Panc1 (cell line): ENCODE data around the gene DPYD. TPM values are rescaled to one million over a fixed set of nuclear protein-coding genes. Genes with fewer than 3 reads are reported as not detected.

Experiments
- ATAC-seq: fragments of 200-7000 bp; cut with Tn5 transposase; 2 replicates; pipeline ENCODE4 v1.9.1; 2020; ENCODE audit warnings: mild to moderate bottlenecking, moderate library complexity
- BruUV-seq: library from RNA; stranded (reverse); fragments of 400-500 nt; replicated peaks from 2 replicates; lab custom pipeline; 2021; lab: Mats Ljungman, UMichigan
- CTCF ChIA-PET: fragments of 300-600 bp; sonication (Branson Sonifier 250); formaldehyde crosslinking; loops from one replicate; lab custom pipeline; 2022; ENCODE audit warnings: antibody characterized with exemption; lab: Charles Lee
- POLR2A ChIA-PET: fragments of 300-600 bp; sonication (Branson Sonifier 250); formaldehyde crosslinking; loops from one replicate; lab custom pipeline; 2022; ENCODE audit warnings: antibody characterized with exemption; lab: Charles Lee
- DNase-seq: peaks from one replicate; pipeline ENCODE4 v3.0.0-alpha.2; 2010; ENCODE audit warnings: low read depth, low spot score
- H3K27ac ChIP-seq: 2 replicates; pipeline ENCODE4 v1.5.1; 2011; ENCODE audit warnings: mild to moderate bottlenecking, low read length, inconsistent platforms
- H3K27me3 ChIP-seq: fragments of 200-500 bp; sonication (Bioruptor generic); 2 replicates; pipeline ENCODE4 v1.6.0; 2014; ENCODE audit warnings: low read length, inconsistent platforms; ENCODE audit not compliant: control insufficient read depth, insufficient read depth
- H3K36me3 ChIP-seq: fragments of 200-500 bp; sonication (Bioruptor generic); 2 replicates; pipeline ENCODE4 v1.5.1; 2014; ENCODE audit warnings: inconsistent platforms, mild to moderate bottlenecking, low read length, moderate library complexity; ENCODE audit not compliant: control insufficient read depth, insufficient read depth
- H3K4me1 ChIP-seq: 2 replicates; pipeline ENCODE4 v1.5.1; 2011; ENCODE audit warnings: inconsistent platforms, mild to moderate bottlenecking, low read length, moderate library complexity; ENCODE audit not compliant: control insufficient read depth, insufficient read depth
- H3K4me3 ChIP-seq, 2 experiments: 2 replicates each; pipeline ENCODE4 v1.5.1; 2011 to 2012; ENCODE audit warnings: low read depth in 2 of 2, low read length in 2 of 2, mild to moderate bottlenecking in 2 of 2, inconsistent platforms in 1 of 2, moderate library complexity in 1 of 2
- H3K9me3 ChIP-seq: fragments of 200-500 bp; sonication (Bioruptor generic); 2 replicates; pipeline ENCODE4 v1.5.1; 2014; ENCODE audit warnings: low read depth, mild to moderate bottlenecking, inconsistent platforms, low read length, moderate library complexity; ENCODE audit not compliant: control insufficient read depth, insufficient read depth
- POLR2AphosphoS5 ChIP-seq: IDR thresholded peaks from 2 replicates; pipeline ENCODE4 v1.6.1; 2012; ENCODE audit warnings: mild to moderate bottlenecking, low read depth, low read length, moderate library complexity
- SIN3A ChIP-seq: IDR thresholded peaks from 2 replicates; pipeline ENCODE4 v1.6.1; 2012; ENCODE audit warnings: low read depth, mild to moderate bottlenecking, low read length, moderate library complexity, borderline replicate concordance; ENCODE audit not compliant: insufficient read depth
- TCF7L2 ChIP-seq: IDR thresholded peaks from 2 replicates; pipeline ENCODE4 v1.6.1; 2011; ENCODE audit warnings: mild to moderate bottlenecking, low read depth, low read length, inconsistent platforms
- in situ Hi-C: cut with HindIII; loops from 2 replicates; pipeline ENCODE4 v1.10.0; 2016; ENCODE audit warnings: low sequenced_read_pairs, low pct_unique_long_range_greater_than_20kb
- intact Hi-C: fragments of 100-400 bp; cut with micrococcal nuclease; formaldehyde crosslinking; loops from one replicate; pipeline ENCODE4 v1.10.0; 2022; ENCODE audit not compliant: unreplicated experiment
- total RNA-seq: library from RNA; stranded (reverse); gene quantifications from one replicate; pipeline ENCODE4 v1.2.1, GENCODE V29; 2021; ENCODE audit not compliant: unreplicated experiment
- TF ChIP-seq, protein P1 (sequence below): fragments of 450-650 bp; IDR thresholded peaks from 2 replicates; pipeline ENCODE4 v1.5.1; 2017; ENCODE audit warnings: mild to moderate bottlenecking
- TF ChIP-seq, protein P2 (sequence below), 2 experiments: IDR thresholded peaks; 2 replicates each; pipeline ENCODE4 v1.6.1; 2011 to 2012; ENCODE audit warnings: low read depth in 2 of 2, control low read depth in 1 of 2, low read length in 1 of 2, mild to moderate bottlenecking in 1 of 2, moderate library complexity in 1 of 2; ENCODE audit not compliant: insufficient read depth in 1 of 2

The DPYD gene
- total RNA-seq, 1 experiment from 2014 or later, result 2.0 TPM

DNA sequence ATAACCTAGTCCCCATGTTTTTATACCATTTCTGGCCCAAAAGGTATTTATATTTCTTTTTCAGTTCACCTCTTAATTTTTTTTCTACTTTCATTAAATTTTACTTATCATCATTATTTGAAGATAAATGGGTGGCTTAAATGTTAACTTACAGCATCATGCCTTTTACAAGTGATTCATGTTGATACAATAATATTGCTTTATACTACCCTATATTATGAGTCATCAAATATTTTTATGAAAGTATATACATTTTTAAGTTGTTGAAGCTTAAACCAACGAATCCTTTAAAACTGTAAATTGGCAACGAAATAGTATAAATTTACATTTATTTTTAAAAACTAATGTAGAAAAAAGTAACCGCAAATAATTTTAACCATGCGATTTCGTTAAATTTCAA lies 207.9 kb downstream of the DPYD start:
- no peaks in the 10 kb centered on the region for H3K27me3 ChIP-seq
- intact Hi-C loops, result no loop called here
- no peaks in the 10 kb centered on the region for H3K36me3 ChIP-seq
- no peak overlapping the region for H3K4me3 ChIP-seq
- ATAC-seq (no peak), DNase-seq (no peak)
- no peak overlapping the region for H3K27ac ChIP-seq
- ChIA-PET CTCF (no interaction called here), POLR2A (no interaction called here)
- H3K9me3 ChIP-seq, result no peaks in the 10 kb centered on the region
- in situ Hi-C loops, result no loop called here
- TF ChIP-seq SIN3A (no peak), POLR2AphosphoS5 (no peak), TCF7L2 (no peak)
- TF ChIP-seq, protein P1, sequence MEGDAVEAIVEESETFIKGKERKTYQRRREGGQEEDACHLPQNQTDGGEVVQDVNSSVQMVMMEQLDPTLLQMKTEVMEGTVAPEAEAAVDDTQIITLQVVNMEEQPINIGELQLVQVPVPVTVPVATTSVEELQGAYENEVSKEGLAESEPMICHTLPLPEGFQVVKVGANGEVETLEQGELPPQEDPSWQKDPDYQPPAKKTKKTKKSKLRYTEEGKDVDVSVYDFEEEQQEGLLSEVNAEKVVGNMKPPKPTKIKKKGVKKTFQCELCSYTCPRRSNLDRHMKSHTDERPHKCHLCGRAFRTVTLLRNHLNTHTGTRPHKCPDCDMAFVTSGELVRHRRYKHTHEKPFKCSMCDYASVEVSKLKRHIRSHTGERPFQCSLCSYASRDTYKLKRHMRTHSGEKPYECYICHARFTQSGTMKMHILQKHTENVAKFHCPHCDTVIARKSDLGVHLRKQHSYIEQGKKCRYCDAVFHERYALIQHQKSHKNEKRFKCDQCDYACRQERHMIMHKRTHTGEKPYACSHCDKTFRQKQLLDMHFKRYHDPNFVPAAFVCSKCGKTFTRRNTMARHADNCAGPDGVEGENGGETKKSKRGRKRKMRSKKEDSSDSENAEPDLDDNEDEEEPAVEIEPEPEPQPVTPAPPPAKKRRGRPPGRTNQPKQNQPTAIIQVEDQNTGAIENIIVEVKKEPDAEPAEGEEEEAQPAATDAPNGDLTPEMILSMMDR, result no peak
- TF ChIP-seq, protein P2, sequence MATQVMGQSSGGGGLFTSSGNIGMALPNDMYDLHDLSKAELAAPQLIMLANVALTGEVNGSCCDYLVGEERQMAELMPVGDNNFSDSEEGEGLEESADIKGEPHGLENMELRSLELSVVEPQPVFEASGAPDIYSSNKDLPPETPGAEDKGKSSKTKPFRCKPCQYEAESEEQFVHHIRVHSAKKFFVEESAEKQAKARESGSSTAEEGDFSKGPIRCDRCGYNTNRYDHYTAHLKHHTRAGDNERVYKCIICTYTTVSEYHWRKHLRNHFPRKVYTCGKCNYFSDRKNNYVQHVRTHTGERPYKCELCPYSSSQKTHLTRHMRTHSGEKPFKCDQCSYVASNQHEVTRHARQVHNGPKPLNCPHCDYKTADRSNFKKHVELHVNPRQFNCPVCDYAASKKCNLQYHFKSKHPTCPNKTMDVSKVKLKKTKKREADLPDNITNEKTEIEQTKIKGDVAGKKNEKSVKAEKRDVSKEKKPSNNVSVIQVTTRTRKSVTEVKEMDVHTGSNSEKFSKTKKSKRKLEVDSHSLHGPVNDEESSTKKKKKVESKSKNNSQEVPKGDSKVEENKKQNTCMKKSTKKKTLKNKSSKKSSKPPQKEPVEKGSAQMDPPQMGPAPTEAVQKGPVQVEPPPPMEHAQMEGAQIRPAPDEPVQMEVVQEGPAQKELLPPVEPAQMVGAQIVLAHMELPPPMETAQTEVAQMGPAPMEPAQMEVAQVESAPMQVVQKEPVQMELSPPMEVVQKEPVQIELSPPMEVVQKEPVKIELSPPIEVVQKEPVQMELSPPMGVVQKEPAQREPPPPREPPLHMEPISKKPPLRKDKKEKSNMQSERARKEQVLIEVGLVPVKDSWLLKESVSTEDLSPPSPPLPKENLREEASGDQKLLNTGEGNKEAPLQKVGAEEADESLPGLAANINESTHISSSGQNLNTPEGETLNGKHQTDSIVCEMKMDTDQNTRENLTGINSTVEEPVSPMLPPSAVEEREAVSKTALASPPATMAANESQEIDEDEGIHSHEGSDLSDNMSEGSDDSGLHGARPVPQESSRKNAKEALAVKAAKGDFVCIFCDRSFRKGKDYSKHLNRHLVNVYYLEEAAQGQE (IDR thresholded peaks at IDR 0.05; ENCODE audit: insufficient read depth in 1 of 2, low read depth in 2 of 2, low read length in 1 of 2), result no peak
- H3K4me1 ChIP-seq, result no peaks in the 10 kb centered on the region
- BruUV-seq, result no TSS peak

- BruUV-seq, result no TSS peak
- in situ Hi-C loops (no loop called here), intact Hi-C loops (no loop called here)
- POLR2A ChIA-PET, result no interaction called here
- H3K36me3 ChIP-seq, result no peaks in the 10 kb centered on the region
- H3K4me1 ChIP-seq, result no peaks in the 10 kb centered on the region
- H3K27me3 ChIP-seq, result no peaks in the 10 kb centered on the region
- ATAC-seq (no peak), DNase-seq (no peak)
- TF ChIP-seq SIN3A, result no peak
- TF ChIP-seq, protein P1, result no peak
- TF ChIP-seq POLR2AphosphoS5, result no peak
- TF ChIP-seq TCF7L2, result no peak
- TF ChIP-seq, protein P2 (IDR thresholded peaks at IDR 0.05; ENCODE audit: insufficient read depth in 1 of 2, low read depth in 2 of 2, low read length in 1 of 2), result no peak
- no peak overlapping the region for H3K27ac ChIP-seq
- no peak overlapping the region for H3K4me3 ChIP-seq
- H3K9me3 ChIP-seq, result no peaks in the 10 kb centered on the region
- CTCF ChIA-PET, result no interaction called here
Observed at GRCh38 chr1:97711858-97712257, 209.0 kb downstream of the DPYD start.
